ENCODE results near the gene ADH1A.
"Not testable (repeated sequence)": the region's sequence is repeated elsewhere in the genome, so short reads cannot be mapped to it uniquely, and the experiment has no call there.

The ADH1A gene
- total RNA-seq, result 0 to 0.06 (median 0) reads per million in 18 experiments

GRCh38 chr4:99290848-99291786 is at the start of gene ADH1A:
Gene ADH1A (minus strand): TSS chr4:99290985. CDS start chr4:99290914, 71 bp downstream.
- no peak for DNase-seq

DNA sequence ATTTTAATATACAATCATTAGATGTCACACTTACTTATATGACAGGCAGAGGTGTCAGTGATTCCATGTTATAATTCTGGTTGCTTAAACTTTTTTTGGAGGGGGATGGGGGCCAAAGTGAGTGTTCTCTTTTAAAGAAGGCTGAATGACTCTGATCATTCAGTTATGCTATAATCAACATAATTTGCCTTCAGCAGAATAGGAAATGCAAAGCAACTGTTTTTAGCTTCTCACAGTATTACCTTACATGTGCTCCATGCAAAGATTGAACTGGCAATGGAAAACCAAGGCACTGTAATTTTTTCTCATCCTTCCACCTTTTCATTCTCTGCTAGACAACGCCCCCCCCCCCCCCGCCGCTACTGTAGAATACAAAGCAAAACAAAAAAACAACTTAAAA is 48.4 kb upstream of the ADH1A start:
- DNase-seq, result no peak

GRCh38 chr4:99336553-99336952 is 45.8 kb upstream of the ADH1A start:
- DNase-seq, result no peak

DNA sequence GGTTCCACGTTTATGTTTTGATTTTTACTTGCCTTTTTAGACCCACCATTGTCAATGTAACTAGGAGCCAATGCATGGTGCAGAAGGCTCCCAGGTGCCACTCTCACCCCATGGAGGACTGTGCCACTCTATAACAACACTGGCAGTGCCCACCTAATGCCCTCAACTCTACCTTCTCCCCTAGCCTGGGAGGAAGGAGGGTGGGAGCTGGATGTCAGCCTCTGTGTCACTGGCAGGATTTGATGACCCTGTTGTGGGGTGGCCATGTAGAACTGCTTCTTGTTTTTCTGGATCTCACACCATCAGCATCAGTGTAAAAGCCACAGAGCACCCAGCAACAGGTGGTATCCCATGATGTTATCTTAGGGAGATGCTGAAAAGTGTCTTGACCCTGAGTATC is 44.1 kb upstream of the ADH1A start:
- DNase-seq, result no peak

DNA sequence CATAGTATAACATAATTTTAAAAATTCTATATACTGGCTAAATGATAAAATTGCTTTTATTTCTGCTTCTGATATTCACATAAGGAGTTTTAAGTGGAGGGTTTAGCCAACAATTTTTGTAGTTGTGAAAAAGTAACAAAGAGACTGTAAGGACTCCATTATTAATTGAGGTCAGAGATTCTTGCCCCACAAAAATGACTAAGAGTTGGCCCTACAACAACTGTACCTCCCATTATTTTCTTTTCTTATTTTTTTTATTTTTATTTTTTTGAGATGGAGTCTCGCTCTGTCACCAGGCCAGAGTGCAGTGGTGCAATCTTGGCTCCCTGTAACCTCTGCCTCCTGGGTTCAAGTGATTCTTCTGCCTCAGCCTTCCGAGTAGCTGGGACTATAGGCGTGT is 39.9 kb upstream of the ADH1A start:
- DNase-seq, result no peak

DNA sequence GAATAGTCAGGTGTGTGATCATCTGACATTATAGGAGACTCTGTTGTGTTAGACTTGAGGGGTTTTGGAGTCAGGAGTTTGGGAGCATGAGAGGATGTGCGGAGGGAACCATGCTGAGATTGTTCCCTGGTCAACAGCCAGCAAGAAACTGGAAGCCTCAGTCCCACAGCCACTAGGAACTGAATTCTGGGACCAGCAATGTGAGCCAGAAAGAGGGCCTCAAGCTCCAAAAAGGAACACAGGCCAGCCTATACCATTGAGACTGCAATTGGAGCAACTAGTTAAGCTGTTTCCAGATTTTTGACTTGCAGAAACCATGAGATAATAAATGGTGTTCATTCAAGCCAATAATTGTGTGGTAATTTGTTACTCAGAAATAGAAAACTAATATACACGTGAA is 39.1 kb upstream of the ADH1A start:
- DNase-seq, result no peak

GRCh38 chr4:99324979-99325378 is 34.2 kb upstream of the ADH1A start:
- DNase-seq, result no peak

GRCh38 chr4:99324361-99324760 is 33.6 kb upstream of the ADH1A start:
- DNase-seq, result no peak

DNA sequence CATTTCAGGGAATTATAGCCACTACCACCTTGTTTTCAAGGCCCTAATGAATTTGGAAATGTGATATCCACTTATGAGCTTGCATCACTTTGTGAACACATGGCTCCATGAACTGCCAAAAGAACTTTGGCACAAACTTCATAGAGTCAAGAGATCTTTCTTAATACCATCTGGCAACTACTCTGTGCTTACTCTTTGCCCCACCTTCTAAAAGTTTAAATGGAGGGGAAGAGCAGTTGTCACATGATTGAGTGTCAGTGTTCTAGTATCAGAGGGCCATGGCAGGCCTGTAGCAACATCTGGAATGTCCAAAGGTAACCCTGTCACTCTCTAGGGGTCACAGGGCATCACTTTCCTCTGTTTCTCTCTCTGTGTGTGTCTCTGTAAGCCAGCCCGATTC is 33.0 kb upstream of the ADH1A start:
- no peak for DNase-seq

DNA sequence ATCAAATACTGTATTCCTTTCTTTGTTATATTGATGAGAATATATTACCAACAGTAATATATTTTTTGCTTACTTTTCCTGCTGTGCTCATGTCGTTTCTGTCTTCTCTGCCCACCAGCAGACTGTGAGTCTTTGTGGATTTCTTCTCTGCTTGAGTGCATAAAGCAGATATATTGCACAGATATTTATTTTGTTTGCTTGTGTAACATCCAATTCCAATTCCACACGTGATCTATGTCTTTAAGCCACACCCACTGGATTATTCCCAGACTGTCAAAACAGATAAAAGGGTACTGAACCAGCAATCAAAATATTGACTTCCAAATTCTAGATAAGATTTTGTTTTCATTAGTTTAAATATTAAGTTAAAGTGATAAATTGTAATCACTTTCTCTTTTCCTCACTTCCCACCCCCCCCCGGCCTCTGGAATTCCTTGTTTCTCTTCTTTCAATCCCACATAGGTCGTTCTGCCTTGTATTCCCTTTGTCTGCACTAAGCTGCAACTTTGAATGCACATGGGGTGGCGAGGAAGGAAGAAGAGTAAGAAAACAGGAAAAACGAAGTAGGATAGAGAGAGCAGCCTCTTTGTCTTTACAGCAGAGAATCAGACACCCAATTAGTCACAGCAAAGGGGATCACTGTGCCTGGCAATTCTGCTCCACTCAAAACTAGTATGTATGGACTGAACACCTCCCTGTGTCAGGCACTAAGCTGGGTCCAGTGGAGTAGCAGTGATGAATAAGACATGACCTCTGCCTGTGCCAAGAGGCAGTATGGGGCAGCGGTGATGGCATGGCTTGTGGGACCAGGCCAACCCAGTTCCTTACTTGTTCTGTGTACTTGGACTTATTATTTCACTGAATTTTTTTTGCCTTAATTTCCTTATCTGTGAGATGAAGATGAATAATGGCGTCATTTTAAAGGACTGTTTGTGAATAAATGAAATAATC is 30.7 kb upstream of the ADH1A start, which contains the start of gene ADH1B:
TSS of gene ADH1B (minus strand) at position 161 of the 951 bp plus-strand sequence. CDS start at position 91, 70 bp downstream.
- DNase-seq, result no peak

DNA sequence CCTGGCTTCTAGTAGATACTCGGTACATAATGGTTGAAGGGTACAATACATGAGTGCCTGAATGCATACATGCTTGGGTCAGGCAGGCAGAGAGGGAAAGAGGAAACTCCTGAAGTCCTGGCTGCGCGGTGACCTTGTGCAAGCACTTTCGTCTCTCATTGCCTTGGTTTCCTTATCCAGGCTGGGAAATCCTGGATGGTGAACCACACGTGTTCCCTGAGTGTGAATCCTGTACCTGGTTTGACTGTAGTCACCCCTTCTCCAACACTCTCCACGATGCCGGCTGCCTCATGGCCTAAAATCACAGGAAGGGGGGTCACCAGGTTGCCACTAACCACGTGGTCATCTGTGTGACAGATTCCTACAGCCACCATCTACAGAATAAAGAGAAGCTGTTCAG is 27.0 kb upstream of the ADH1A start:
- not testable (repeated sequence) for DNase-seq

DNA sequence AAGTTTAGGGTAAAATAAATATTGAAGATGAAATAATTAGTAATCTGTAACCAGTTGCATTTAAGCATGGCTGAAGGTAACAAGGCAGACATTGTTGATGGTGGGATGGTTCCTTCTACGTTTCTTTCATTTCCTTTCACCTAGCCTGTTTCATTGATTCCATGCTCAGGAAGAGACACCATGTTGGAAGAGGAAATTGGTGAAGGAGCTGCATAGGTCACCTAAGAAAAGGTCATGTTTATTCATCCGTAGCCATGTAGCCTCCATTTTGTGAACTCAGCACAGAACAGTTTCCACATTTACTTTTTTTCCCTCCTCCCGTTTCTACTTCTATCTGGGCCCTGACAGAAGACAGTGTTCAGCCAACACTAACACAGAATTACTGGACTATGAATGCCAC is 26.6 kb upstream of the ADH1A start:
- DNase-seq, result no peak

GRCh38 chr4:99315839-99316238 is 25.1 kb upstream of the ADH1A start:
- DNase-seq, result no peak

GRCh38 chr4:99314211-99314610 is 23.4 kb upstream of the ADH1A start:
- DNase-seq, result no peak

- no peak for DNase-seq
These were observed 19.6 kb upstream of the ADH1A start for GRCh38 chr4:99310389-99310788.

DNA sequence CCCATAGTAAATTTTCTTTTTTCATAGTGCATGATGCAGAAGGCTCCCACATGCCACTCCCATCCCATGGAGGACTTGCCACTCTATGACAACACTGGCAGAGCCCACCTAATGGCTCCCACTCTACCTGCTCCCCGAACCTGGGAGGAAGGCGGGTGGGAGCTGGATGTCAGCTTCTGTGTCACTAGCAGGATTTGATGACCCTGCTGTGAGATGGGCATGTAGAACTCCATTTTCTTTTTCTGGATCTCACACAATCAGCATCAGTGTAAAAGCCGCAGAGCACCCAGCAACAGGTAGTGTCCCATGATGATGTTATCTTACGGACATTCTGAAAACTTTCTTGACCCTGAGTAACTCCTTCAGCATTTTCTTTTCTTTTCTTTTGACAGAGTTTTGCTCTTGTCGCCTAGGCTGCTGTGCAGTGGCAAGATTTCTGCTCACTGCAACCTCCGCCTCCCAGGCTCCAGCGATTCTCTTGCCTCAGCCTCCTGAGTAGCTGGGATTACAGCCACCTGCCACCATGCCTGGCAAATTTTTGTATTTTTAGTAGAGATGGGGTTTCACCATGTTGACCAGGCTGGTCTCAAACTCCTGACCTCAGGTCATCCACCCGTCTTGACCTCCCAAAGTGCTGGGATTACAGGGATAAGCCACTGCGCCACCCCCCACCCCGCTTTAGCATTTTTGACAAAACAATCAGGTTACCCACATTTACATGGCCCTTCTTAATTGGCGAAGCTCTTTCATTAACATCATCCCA is 15.0 kb upstream of the ADH1A start:
- DNase-seq, result no peak

- no peak for DNase-seq
These were observed 10.8 kb upstream of the ADH1A start for GRCh38 chr4:99301376-99302164.

DNA sequence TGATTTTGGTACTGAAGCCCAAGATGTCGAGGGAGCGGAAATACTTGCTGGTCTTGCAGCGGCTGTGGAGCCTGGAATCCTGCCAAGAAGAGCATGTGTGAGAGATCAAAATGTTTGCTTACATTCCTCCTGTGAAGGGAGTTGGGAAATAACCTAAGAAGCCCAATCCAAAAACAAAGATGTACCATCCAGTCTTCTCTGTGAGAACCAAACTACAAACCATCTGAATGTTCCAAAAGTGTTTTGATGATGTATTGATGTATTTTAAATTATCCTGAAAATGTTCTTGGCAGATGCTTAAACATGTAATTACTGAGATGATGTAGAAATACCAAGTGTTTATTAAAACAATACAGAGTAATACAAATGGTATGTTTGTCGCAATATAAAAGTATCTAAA is 10.1 kb upstream of the ADH1A start:
- DNase-seq, result no peak

- DNase-seq, result no peak
These were observed 2.6 kb upstream of the ADH1A start for GRCh38 chr4:99293357-99293756.

GRCh38 chr4:99285387-99285786 is 5.4 kb downstream of the ADH1A start:
- no peak for DNase-seq

- no peak for DNase-seq
These were observed 8.1 kb downstream of the ADH1A start for GRCh38 chr4:99282731-99283130.

DNA sequence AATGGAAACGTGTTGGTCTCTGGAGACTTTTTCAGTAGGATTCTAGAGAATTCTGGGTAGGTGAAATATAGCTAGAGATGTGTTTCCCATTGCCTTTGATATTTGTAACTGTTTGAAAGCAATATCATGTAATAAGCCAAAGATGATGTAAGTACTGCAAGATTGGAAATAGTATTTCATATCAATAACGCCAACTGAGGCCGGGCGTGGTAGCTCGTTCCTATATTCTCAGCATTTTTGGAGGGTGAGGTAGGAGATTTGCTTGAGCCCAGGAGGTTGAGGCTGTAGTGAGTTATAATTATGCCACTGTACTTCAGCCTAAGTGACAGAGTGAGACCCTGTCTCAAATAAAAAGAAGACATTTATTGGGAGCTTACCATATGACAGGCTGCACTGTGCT is 9.5 kb downstream of the ADH1A start:
- DNase-seq, result no peak
